Measurements from ENCODE around the gene KRTAP3-1.

The KRTAP3-1 gene

GRCh38 chr17:40978575-40979151, 30.3 kb downstream of the KRTAP3-1 start:
- DNase-seq (ENCODE audit: low read depth in 2 of 2) = no peak

GRCh38 chr17:40975516-40975915, 33.4 kb downstream of the KRTAP3-1 start:
- DNase-seq (ENCODE audit: low read depth in 2 of 2) = no peak

GRCh38 chr17:40974366-40974765, 34.6 kb downstream of the KRTAP3-1 start:
- no peak for DNase-seq (ENCODE audit: low read depth in 2 of 2)

- DNase-seq (ENCODE audit: low read depth in 2 of 2) = no peak
Observed at GRCh38 chr17:40967582-40967981, 41.3 kb downstream of the KRTAP3-1 start.

GRCh38 chr17:40966848-40967247, 42.1 kb downstream of the KRTAP3-1 start, which contains the start of gene KRT39:
Gene KRT39, minus strand, starts transcription at chr17:40966948. Its CDS starts 92 bp downstream, at chr17:40966856.
- DNase-seq (ENCODE audit: low read depth in 2 of 2) = no peak

- DNase-seq (ENCODE audit: low read depth in 2 of 2) = no peak
Observed at GRCh38 chr17:40963838-40964237, 45.1 kb downstream of the KRTAP3-1 start.

- no peak for DNase-seq (ENCODE audit: low read depth in 2 of 2)
Observed at GRCh38 chr17:40962059-40962561, 46.8 kb downstream of the KRTAP3-1 start.

GRCh38 chr17:40961591-40961990, 47.3 kb downstream of the KRTAP3-1 start:
- DNase-seq (ENCODE audit: low read depth in 2 of 2) = no peak

- no peak for DNase-seq (ENCODE audit: low read depth in 2 of 2)
Observed at GRCh38 chr17:40960144-40960543, 48.8 kb downstream of the KRTAP3-1 start.
